H4 (cell line): ENCODE results near the gene L3MBTL4. TPM values are rescaled to one million over a fixed set of nuclear protein-coding genes. Genes with fewer than 3 reads are reported as not detected.

ENCODE experiments used
- DNase-seq: peaks from one replicate; pipeline ENCODE4 v3.0.0-alpha.2; 2015; ENCODE audit warnings: low spot score
- total RNA-seq: library from RNA; depleted of rRNA; stranded (reverse); fragments of >200 nt; shearing (Covaris generic); gene quantifications from 2 replicates; pipeline ENCODE4 v1.2.3, GENCODE V29; 2014

L3MBTL4 gene
- total RNA-seq, 1 experiment from 2014 or later = 2.4 TPM

DNA sequence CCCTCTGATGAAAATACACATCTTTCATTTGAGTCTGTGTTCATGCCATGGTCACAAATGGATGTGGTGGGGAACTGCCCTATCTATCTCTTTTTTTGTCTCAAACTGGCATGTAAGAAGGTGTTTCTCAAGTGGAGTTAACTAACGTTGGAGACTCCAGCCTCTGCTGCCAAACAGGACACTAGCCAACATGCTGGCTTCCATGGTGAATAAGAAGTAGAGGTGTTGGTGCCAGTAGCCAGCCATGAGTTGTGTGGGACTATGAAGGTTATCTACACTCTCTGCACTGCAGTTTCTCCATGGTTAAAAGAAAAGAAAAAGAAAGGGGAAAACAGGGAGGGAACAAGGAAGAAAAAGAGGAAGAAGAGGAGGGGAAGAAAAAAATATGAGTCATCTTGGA is 370.4 kb downstream of the L3MBTL4 start:
- no peak for DNase-seq

DNA sequence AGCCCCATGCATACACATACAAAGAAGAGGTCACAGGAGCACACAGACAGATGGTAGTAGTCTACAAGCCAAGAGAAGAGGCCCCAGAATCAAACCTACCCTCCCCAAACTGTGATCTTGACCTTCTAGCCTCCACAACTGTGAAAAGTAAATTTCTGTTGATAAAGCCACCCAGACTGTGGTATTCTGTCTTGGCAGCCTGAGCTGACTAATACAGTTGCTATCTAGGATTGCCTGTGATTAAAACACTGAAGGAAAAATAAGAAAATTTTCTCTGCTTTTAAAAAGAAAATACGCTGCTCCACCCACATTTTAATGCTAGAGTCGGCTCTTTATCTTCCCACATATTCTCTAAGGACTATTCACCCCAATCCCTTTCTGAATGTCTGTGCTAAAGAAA is 375.7 kb downstream of the L3MBTL4 start:
- DNase-seq = no peak

DNA sequence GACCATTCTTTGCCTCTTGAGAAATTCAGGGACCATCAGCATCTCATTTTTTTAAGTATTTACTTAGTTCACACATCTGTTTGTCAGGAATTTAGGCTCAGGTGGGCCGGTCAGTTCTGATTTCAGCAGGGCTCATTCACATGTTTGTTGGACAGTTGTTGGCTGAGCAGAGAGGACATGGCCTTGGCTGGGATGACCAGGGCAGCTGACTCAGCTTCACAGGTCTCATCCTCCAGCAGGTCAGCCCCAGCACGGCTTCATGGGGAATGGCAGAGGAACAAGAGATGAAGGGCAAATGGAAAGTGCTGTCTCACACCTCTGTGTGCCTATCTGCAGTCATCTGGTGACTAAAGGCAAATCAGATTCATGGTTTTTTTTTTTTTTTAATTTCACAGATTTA is 383.3 kb downstream of the L3MBTL4 start:
- DNase-seq = no peak

DNA sequence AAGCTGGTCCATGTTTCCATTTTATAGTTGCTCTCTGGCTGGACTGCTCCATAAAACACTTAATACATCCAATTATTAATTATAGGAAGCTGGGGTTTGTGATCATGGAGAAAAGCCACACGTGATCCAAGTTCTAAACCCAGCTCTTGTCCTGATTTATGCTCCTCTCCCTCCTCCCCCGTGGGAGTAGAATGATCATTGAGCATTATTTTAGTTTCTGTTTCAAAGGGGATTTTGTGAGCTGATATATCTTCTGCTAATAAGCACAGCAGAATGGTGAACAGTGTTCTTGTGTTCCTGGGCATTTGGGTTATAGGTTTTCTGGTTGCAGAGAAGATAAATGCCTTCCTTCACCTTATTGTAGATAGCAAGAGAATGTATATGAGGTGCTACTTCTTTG is 383.7 kb downstream of the L3MBTL4 start:
- no peak for DNase-seq

DNA sequence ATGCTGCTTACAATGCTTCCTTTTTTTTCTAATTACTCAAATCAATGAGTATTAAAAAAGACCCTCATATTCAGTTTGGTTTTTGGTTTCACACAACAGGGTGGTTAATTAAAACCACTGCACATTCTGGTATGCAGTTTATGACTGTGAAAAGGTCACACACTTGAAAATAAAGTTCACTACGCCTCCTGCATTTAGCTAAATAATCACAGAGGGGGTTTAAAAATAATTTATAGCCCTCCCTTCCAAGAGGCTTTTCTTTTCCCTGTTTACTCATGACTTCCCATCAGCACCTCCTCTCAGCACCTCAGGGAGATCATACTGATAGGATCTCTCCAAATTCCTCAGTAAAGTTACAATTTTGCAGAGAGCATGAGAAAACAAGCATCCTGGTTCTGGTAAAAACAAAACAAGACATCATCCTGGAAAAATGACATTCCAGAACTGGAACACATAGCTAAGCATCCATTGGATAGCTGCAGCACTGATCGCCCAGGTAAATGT is 389.9 kb downstream of the L3MBTL4 start:
- DNase-seq = no peak

DNA sequence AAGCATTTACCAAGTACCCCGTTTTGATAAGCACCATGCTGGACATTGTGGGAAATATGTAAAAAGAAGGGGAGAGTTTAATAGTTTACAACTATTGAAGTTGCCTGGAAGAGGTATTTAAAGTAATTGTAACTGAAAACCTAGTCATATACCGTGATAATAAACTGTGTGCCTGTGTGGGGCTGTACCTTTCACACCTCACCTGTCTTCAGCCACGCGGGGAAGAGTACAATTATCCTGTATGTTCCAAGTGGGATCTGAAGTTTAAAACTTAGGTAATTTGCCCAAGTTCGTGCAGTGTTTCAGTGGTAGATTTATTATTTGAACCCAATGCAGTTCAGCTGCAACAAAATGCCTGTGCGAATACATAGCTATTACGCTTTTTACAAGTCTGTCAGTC is 391.2 kb downstream of the L3MBTL4 start:
- DNase-seq = no peak

DNA sequence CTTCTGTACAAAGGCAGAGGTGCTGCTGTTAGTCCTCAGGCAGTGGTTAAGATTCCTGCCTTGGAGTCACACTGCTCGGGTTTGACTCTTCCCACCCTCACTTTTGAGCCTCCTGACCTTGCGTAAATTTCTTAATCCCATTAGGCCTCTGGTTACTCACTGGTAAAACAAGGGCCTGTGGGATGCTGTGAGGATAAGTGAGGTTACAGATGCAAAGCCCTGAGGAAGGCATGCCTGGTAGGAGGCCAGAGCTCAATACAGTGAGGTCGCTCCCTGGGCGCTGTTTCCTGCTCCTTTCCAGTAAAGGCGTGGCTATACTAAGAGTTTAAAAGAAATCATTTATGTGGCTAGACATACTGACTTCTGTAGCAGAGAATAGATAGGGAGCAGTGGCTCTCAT is 391.9 kb downstream of the L3MBTL4 start:
- DNase-seq = peak; percentile 77

DNA sequence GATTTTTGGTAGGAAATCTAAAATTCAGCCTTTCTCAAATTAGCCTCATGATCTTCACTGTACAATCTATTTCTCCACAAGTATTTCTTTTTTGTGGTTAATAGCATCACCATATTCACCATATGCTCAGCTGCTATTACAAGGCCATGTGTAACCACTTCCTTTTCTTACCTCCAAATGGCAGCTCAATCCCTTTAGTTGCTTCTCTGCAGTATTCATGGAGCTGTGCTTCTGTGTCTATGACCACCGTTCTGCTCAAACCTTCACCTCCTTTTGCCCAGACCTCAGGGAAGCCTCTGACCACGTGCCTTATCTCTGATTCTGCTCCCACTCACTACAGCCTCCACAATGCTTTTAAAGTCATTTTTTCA is 392.7 kb downstream of the L3MBTL4 start:
- DNase-seq = peak; percentile 45

DNA sequence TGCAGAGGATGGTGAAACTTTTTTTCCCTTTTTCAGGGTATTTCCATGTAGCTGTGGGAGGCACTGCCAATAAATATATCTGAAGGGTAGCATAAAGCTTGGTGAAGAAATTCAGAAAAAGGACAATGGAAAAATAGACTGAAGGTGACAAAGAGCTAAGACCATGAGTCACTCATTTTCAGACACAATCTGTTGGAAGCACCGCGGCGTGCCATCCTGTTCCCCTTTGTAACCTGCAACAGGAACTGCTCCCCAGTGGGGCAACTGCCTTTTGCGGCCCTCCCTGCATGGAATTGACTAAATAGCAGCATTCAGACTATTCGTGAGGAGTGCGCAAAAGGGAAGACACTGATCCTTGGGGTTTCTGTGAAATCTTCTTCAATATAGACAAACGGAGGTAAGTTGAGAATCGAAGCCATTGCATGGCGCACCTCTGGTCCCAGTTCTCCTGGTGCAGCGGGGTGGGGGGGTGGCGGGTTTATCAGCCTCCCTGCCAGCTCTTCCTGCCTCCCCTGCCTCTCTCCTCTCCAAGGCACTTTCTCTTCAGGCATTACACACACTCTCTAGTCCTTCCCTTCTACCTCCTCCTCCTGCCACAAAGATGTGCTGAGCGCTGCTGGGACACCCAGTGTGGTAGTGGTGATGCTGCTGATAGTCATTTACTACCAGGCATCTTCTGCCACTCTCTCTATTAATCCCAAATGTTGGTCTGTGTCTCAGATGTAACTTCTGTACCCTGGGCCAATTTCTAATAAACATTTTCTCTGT is 393.2 kb downstream of the L3MBTL4 start:
- no peak for DNase-seq

DNA sequence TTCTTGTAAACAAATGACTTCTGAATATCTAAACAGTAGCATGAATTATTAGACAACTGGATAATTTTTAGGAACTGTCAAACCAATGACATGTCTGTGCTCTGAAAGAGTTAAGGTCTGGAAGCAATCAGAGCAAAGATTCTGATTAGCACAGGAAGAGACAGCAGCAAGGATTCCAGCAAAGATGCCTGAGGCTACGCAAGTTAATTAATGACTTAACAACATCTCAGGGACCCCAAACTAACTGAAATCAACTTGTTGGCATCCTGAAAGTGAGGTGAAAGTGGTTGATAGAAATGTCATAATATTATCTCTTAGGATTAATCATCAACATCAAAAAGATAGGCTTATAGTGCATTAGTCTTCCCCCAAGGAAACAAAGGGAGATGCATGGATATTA is 396.0 kb downstream of the L3MBTL4 start:
- no peak for DNase-seq

DNA sequence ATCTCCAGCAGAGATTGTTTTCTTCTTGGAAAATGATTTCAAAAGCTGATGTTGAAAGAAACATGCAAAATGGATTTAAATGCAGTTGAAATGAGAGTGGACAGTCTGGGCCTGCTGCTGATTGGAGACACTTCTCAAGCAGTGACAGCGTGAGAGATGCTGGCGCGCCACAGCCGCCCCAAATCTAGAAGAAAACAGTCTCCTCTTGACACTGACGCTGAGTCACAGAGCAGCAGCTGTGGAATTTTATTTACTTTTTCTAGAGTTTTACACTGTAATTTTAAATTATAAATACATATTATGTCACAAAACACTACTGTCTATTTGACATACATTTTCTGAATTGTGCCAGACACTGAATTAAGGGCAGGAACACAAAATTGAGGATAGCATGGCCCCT is 397.5 kb downstream of the L3MBTL4 start:
- no peak for DNase-seq

DNA sequence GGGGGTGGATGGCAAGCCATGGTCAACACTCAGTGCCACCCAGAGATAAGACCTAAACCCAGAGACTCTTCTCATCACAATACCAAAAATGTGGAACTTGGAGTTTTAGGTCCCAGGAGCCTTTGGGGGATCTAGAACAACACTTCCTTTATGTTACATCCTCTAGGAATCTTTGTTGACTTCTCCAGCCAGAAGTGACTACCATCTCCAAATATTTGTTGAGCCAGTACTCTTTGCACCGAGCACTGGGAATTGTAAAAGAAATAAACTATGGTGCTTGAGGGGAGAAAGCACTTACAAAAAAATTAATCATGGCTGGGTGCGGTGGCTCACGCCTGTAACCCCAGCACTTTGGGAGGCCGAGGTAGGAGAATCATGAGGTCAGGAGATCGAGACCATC is 399.3 kb downstream of the L3MBTL4 start:
- no peak for DNase-seq

DNA sequence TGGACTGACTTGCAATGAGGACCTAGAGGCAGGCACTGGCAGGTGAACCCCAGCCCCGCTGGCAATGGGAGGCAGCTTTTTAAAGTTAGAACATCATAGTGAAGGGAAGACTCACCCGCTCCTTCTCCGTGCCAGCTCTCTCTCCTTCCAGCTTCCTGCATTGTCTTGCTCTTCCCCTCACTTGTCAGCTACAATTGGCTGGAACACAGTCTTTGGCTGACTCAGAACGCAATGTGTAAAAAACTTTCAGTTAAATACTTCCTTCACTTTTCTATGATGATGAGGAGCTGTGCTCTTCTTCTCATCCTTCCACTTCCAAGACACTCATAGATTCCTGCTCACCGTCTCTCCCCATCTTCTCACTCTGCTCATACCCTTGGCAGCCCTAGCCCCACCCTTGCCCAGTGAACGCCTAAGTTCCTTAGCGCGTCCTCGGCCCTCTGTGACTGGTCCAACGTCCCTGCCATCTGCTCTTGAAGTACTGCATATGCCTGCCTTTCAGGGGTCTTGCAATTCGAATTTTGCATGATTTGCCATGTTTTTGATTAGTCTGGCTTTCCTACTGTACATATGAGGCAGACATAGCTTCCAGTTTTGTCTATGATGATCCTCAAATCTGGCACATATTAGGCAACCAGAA is 401.4 kb downstream of the L3MBTL4 start:
- no peak for DNase-seq

DNA sequence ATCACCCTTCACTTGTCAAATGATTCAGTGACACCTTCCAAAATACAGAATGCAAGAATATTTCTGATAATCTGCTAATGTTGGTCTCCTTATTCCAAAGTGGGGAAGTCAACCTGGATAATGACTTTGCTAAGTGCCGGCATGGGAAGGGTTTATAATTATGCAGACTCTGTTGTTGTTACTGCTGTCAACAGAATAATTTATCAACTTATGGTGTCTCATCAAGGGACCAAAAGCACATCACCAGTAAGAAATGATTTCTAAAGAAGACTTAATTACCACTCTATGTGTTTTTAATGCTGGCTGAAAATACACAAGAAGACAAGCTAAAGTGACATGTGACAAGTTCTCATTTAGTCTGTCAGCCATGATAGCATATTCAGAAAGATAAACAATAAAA is 403.8 kb downstream of the L3MBTL4 start:
- no peak for DNase-seq

DNA sequence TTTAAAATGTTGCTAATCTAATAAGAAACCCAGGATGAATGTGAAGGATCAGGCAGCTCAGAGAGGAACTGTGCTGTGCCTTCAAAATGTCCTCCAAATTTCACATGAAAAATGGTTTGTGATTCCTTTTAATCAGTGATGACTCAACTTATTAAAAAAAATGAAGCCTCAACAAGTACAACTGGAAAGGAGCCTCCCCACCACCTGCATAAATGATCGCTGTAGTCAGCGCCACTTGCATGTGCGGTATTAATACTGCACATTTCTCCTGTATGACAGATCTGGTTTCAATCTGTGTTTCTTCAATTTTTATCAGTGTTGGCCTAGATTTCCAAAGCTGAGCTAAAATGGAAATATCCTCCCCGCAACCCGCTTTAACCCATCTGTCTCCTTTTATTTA is 404.4 kb downstream of the L3MBTL4 start:
- no peak for DNase-seq

DNA sequence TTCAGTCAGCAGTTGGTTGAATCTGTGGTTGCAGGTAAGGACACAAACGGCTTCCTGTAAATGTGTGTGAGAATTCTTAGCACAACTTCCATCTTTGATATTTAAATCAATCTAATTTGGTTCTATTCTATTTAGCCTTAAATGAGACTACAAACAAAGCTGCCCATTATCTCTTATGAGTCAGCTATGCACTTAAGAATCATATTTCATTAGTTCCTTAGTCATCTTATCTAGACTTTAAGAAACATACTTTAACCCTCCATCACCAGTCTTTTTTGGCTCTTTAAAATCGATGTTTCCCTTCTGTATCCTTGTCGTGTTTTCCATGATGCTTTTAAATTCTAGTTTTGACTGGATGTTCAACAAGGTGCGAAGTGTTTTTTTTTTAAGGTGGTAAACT is 405.0 kb downstream of the L3MBTL4 start:
- no peak for DNase-seq

DNA sequence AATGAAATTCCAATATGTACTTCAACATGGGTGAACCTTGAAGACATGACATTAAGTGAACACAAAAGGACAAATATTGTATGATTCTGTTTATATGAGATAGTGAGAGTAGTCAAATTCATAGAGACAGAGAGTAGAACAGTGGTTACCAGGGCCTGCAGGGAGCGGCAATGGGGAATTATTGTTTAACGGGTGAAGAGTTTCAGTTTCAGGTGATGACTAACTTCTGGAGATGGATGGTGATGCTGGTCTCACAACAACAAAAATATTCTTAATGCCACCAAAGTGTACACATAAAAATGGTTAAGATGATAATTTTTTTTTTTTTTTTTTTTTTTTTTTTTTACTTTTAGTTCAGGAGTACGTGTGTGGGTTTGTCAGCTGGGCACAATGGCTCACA is 410.0 kb downstream of the L3MBTL4 start:
- DNase-seq = no peak

DNA sequence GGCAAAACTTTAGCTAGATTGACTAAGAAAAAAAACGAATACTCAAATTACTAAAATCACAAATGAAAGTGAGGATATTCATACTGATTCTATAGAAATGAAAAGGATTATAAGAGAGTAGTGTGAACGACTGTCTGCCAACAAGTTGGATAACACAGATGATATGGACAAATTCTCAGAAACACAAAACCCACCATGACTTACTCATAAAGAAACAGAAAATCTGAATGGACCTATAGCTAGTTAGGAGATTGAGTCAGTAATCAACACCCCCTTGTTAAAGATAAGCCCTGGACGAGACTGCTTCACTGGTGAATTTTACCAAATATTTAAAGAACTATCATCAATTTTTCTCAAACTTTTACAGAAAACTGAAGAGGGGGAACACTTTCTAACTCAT is 410.6 kb downstream of the L3MBTL4 start:
- no peak for DNase-seq

DNA sequence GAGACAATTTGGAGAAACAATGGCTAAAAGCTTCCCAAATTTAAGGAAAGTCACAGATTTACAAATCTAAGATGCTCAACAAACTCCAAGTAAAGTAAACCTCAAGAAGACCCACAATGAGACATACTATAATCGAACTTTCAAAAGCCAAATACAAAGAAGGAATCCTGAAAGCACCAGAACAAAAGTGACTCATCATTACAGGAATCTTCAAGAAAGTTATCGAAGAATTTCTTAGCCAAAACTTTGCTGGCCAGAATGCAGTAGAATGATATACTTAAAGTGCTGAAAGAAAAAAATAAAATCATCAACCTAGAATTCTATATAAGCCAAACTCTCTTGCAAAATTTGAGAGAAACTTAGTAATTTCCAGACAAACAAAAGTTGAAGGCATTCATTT is 412.8 kb downstream of the L3MBTL4 start:
- DNase-seq = no peak

DNA sequence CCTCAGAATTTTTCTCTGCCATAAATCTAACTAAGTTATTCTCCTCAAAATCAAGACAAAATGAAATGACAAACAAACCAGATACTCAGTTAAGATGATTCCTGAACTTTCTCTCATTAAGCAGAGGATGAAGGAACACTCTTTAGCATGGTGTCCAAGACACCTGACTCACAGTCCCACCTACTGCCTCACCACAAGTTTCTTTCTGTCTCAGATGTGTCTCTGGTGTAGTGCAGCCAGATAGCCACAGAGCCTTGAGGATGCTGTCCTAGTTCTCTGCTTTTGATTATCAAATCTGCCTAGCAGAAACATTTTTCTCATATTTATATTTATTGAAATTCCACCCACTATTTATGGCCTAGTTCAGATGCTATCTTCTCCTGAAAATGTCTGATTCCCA is 415.8 kb downstream of the L3MBTL4 start:
- no peak for DNase-seq

DNA sequence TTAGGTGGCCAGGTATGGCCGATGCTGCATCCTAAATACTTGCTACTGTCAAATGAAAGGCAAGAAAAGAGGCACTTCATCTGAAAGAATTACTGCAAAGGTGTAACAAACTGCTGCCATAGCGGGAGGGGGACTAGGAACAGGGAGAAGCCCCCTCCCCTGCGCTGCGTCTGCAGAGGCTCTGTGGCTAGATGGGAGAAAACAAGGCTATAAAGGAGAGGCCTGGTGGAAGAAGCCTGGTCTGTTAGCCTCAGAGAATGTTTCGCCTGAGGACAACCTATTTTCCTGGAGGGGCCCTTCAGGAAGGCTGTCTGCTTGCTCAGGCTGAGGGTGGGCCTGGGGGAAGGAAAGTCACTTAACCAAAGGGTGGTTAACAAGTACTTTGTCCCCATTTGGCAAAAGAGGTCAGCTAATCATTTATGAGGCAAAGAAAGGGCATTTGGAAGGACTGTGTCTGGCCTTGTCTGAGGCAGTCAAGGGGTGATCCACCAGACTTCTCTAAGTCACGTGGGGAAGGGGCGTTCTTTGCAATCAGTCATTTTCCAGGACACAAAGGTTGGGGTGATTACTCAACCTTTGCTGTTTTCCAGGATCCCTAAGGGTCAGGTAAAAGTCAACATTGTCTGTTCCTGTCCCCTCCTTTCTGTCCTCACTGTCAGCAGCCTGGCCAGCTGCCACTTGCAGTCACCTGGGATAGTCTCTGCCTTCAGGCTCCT is 416.4 kb downstream of the L3MBTL4 start:
- no peak for DNase-seq

DNA sequence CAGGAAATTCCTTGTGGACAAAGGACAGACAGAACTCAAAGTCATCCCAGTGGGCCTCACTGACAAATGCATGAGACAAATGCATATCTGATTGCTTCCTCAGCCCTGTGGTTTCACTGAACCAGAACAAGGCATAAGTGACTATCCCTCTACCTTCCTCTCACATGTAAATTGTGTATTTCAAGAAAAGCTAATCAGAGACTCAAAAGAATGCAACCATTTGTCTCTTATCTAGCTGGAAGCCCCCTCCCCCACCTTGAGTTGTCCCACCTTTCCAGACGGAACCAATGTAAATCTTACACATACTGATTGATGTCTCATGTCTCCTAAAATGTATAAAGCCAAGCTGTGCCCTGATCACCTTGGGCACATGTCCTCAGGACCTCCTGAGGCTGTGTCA is 417.4 kb downstream of the L3MBTL4 start:
- no peak for DNase-seq

DNA sequence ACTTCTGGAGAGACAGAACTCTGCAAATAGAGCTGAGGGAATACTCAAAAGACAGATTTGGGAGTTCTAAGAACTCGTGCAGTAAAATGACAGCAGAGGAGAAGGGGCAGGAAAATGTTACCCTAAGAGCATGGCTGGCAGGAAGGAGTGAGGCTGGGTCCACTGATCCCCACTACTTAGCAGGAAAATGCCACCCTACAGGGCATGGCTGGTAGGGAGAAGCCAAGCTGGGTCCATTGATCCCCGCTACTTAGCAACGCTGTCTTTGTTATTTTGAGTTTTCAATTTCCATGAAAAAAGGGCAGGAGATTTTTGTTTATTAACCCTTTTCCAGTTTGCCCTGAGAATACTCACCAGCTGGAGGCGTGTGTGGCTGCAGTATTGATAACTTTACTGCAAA is 419.1 kb downstream of the L3MBTL4 start:
- no peak for DNase-seq
